ENCODE measurements around the gene MST1. TPM values are rescaled to one million over a fixed set of nuclear protein-coding genes. Genes with fewer than 3 reads are reported as not detected.

The MST1 gene
- total and polyA plus RNA-seq, 2 donors = 5.5 to 11.2 TPM

DNA sequence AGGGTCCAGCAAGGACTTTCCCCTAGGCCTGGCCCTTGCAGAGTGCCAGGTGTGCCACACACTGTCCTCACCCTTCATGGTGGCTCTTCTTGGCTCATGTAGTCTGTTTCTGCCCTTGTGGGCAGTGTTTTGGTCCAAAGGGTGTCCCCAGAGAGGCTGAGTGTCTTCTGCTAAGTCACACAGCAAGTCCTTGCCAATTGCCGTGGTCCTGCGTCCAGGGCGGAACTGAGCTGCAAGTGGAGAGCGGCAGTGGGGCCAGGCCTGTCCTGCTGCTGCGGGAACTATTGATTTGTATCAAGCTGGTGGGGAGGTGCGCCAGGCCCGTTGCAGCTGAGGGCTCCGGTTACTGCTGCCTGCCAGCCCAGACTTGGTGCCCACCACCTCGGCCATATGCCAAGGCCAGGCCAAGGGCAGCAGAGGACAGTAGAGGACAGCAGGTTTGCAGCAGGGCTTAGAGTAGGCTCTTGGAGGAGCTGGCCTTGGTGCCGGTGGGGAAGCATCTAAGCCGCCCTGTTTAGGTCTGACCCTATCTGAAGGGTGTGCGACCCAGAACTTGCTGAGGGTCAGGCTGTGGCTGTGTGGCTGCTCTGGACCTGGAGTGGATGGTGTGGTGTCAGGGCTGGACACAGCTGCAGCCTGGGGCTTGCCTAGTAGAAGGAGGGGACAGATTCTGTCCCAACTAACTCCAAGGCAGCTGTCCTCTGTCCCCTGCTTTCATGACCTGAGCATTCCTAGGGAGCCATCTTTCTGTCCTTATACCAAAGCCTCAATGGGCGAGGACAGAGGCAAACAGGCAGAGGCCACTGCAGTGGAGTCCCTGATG, 25.7 kb upstream of the MST1 start:
- whole genome bisulfite sequencing = 90% methylated on average over 13 of the region's 13 CpGs
- no peak for DNase-seq (ENCODE audit: extremely low spot score)
- H3K27ac ChIP-seq (ENCODE audit: low read depth) = no peak overlapping the region

DNA sequence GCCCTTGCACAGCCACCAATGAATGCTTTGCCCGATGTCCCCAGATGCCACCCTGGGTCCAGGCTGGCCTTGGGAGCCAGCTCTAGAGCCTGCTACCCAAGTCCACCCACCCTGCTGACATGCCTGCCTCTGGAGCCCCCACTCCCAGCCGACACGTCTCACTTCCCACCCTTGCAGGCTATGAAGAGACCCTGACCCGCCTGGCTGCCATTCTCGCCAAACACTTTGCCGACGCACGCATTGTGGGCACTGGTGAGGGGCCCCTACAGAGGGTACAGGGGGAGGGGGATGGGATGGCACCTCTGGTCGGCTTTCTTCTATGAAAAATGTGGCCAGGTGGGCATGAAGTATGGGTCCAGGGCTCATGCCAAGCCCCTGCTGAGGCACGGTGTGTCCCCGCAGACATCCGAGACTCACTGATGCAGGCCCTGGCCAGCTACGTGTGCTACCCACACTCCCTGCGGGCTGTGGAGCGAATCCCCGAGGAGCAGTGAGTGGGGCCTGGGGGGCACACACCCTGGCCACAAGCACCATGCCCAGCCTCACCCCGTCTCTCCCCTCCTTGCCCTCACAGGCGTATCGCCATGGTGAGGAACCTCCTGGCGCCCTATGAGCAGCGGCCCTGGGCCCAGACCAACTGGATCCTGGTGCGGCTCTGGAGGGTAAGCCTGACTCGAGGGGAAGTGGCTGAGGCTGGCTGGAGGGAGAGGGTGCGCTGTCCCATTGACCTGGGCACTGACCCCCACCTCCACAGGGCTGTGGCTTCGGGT, 24.2 kb upstream of the MST1 start:
- no peak for DNase-seq (ENCODE audit: extremely low spot score)
- 93% methylated on average over 25 of the region's 25 CpGs for WGBS
- H3K36me3 ChIP-seq (ENCODE audit: insufficient read depth) = no peaks in the 10 kb centered on the region
- H3K27ac ChIP-seq (ENCODE audit: low read depth) = no peak overlapping the region
- no peak overlapping the region for H3K4me3 ChIP-seq (ENCODE audit: low read depth, low read length)
- no peaks in the 10 kb centered on the region for H3K4me1 ChIP-seq (ENCODE audit: insufficient read depth)

More for the DNA sequence above, 25.7 kb upstream of the MST1 start:
- H3K4me1 ChIP-seq (ENCODE audit: insufficient read depth) = no peaks in the 10 kb centered on the region
- no peaks in the 10 kb centered on the region for H3K36me3 ChIP-seq (ENCODE audit: insufficient read depth)
- no peak overlapping the region for H3K4me3 ChIP-seq (ENCODE audit: low read depth, low read length)

DNA sequence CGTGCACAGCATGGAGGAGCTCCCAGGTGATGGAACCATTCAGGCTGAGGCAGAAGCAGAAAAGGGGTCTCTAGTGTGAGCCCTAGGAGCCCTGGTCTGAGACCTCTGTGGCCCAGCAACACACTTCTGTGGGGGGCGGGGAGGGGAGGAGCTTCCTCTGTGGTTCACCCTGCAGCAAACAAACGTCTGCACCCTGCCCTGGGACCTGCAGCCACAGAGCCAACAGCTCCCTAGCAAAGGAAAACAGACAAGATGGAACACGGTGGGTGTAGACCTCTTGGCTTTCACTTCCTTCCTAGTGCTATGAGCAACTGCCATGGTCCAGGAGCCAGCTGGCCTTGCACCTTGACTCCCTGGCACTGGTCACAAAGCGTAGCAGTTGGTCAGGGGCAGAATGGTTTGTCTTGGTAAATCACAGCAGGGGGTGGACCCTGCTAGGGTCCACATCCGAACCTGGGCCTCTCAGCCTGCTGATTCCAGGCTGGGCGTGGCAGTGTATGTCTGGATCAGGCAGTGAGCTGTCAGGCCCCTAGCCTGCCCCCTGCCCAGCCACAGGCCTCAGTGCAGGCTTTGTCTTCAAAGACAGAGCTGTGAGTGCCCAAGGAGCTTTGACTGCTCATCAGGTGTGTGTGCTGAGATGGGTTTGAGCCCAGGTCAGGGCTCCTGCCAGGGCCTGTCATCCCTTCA, 23.5 kb upstream of the MST1 start:
- 66% methylated on average over 7 of the region's 7 CpGs for WGBS
- no peak for DNase-seq (ENCODE audit: extremely low spot score)
- H3K36me3 ChIP-seq (ENCODE audit: insufficient read depth) = no peaks in the 10 kb centered on the region

DNA sequence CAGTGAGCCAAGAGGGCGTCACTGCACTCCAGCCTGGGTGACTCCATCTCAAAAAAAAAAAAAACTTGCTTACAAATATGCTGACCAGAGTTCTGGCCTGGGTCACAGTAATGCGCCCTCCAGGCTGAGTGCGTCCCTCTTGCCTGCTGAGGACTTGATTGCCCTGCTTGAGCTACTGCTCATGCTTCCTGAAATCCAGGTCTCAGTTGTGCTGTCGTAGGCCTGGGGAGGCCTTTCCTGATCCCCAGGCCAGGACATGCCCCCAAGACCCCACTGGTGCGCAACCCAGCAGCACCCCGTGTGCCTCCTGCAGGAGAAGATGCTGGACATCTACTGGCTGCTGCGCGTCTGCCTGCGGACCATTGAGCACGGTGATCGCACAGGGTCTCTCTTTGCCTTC, 22.9 kb upstream of the MST1 start:
- Histone ChIP-seq H3K27ac (ENCODE audit: low read depth) (no peak overlapping the region), H3K36me3 (ENCODE audit: insufficient read depth) (no peaks in the 10 kb centered on the region), H3K4me1 (ENCODE audit: insufficient read depth) (no peaks in the 10 kb centered on the region), H3K4me3 (ENCODE audit: low read depth, low read length) (no peak overlapping the region)
- 88% methylated on average over 11 of the region's 11 CpGs for WGBS
- no peak for DNase-seq (ENCODE audit: extremely low spot score)

More for the DNA sequence above, 23.5 kb upstream of the MST1 start:
- no peak overlapping the region for H3K4me3 ChIP-seq (ENCODE audit: low read depth, low read length)
- no peak overlapping the region for H3K27ac ChIP-seq (ENCODE audit: low read depth)
- no peaks in the 10 kb centered on the region for H3K4me1 ChIP-seq (ENCODE audit: insufficient read depth)

DNA sequence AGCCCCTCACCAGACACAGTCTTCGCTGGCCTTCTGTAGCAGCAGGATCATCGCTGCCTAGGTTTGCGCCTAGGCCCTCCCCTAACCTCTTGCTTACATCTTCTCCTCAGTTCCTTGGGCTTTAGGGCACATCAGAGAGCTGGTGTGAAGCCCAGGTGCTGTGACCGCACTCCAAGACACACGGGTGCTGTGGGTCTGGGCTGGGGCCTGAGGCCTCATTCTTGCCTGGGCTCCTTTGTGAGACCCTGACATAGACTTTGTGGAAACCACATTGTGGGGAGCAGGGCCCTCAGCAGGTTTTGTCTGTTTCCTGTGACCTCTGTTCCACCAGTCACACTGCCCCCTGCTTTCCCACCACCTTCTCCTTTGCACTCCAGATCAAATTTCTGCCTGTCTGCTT, 22.2 kb upstream of the MST1 start:
- DNase-seq (ENCODE audit: extremely low spot score) = no peak
- Histone ChIP-seq H3K4me1 (ENCODE audit: insufficient read depth) (no peaks in the 10 kb centered on the region), H3K4me3 (ENCODE audit: low read depth, low read length) (no peak overlapping the region), H3K27ac (ENCODE audit: low read depth) (no peak overlapping the region), H3K36me3 (ENCODE audit: insufficient read depth) (no peaks in the 10 kb centered on the region)
- WGBS = 91% methylated on average over 5 of the region's 5 CpGs

DNA sequence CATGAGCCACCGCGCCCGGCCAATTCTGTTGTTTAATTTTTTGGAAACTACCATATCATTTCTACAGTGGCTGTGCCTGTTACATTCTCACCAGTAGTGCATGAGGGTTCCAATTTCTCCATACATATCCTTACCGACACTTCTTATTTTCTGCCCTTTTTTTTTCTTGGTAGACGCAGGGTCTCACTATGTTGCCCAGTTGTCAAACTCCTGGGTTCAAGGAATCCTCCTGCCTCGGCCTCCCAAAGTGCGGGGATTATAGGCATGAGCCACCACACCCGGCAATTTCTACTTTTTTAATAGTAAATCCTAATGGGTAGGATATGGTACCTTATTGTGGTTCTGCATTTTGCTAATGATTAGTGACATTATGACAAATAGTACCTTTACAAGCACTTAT, 20.6 kb upstream of the MST1 start:
- H3K4me3 ChIP-seq (ENCODE audit: low read depth, low read length) = no peak overlapping the region
- DNase-seq (ENCODE audit: extremely low spot score) = no peak
- 90% methylated on average over 8 of the region's 8 CpGs for WGBS
- no peak overlapping the region for H3K27ac ChIP-seq (ENCODE audit: low read depth)
- no peaks in the 10 kb centered on the region for H3K4me1 ChIP-seq (ENCODE audit: insufficient read depth)
- H3K36me3 ChIP-seq (ENCODE audit: insufficient read depth) = no peaks in the 10 kb centered on the region

DNA sequence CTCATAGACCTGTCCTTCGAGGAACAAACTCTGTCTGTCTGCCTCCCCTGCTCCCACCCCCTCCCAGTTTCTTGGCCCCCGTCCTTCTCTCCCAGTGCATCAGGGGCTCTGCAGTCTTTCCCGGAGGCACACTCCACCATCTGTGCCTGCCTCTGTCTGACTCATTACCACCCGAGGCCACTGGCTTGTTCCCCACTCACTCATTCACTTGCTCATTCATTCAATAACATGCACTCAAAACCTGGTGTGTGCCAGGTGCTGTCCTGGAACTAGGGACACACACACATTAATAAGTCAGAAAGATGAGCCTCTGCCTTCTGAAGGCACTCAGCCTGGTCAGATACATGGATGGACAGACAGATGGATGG, 17.8 kb upstream of the MST1 start:
- H3K36me3 ChIP-seq (ENCODE audit: insufficient read depth) = no peaks in the 10 kb centered on the region
- H3K4me1 ChIP-seq (ENCODE audit: insufficient read depth) = no peaks in the 10 kb centered on the region
- DNase-seq (ENCODE audit: extremely low spot score) = no peak
- H3K4me3 ChIP-seq (ENCODE audit: low read depth, low read length) = no peak overlapping the region
- no peak overlapping the region for H3K27ac ChIP-seq (ENCODE audit: low read depth)
- 81% methylated on average over 4 of the region's 4 CpGs for WGBS

DNA sequence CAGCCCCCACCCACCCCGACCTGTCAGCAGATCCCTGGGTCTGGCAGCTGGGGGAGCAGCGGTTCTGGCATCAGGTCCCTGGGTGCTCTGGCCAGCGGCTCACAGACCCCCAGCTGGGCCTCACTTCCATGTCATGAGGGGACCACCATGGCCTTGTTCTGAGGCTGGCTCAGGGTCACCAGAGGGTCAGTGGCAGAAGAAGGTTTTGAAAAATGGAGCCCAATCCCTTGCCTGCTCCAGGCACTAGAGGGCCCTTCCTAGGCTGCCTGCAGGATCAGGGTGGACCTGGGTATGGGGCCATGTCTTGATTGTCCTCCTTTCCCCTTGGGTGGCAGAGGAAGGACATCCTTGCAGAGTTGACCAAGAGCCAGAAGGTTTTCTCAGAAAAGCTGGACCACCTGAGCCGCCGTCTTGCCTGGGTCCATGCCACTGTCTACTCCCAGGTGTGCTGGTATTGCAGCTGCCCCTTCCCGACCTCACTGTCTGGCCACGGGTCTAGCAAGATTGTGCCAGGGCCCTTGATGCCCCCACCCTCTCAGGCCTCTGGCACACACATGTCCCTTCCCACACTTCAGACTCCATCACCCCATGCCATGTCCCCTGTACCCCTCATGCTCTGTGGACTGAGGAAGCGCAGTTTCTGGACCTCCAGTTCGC, 17.3 kb upstream of the MST1 start:
- H3K4me3 ChIP-seq (ENCODE audit: low read depth, low read length) = no peak overlapping the region
- WGBS = 88% methylated on average over 9 of the region's 9 CpGs
- no peak overlapping the region for H3K27ac ChIP-seq (ENCODE audit: low read depth)
- no peak for DNase-seq (ENCODE audit: extremely low spot score)
- H3K36me3 ChIP-seq (ENCODE audit: insufficient read depth) = no peaks in the 10 kb centered on the region
- no peaks in the 10 kb centered on the region for H3K4me1 ChIP-seq (ENCODE audit: insufficient read depth)

DNA sequence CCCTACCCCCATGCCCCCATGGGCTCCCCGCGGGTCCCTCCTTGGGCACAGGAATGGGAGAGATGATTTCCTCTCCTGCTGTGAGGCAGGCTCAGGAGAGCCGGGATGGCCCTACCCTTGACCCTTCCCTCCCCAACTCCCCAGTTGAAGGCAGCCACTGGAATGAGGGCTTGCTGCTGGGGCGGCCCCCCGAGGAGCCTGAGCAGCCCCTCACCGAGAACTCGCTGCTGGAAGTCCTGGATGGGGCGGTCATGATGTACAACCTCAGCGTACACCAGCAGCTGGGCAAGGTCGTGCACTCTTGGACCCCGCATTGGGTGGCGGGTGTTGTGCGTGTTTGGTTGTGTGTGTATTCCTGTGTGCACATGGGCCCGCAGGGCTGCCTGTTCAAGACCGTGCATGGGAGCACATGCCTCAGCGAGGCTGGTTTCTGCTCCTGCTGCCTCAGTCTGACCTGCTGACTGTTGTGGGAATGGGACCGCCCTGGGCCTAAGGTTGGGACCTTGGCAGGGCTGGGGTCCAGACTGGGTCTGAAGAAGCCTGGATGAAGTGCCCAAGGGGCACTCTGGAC, 16.2 kb upstream of the MST1 start:
- DNase-seq (ENCODE audit: extremely low spot score) = no peak
- WGBS = 95% methylated on average over 17 of the region's 17 CpGs
- Histone ChIP-seq H3K27ac (ENCODE audit: low read depth) (no peak overlapping the region), H3K36me3 (ENCODE audit: insufficient read depth) (no peaks in the 10 kb centered on the region), H3K4me1 (ENCODE audit: insufficient read depth) (no peaks in the 10 kb centered on the region), H3K4me3 (ENCODE audit: low read depth, low read length) (no peak overlapping the region)

DNA sequence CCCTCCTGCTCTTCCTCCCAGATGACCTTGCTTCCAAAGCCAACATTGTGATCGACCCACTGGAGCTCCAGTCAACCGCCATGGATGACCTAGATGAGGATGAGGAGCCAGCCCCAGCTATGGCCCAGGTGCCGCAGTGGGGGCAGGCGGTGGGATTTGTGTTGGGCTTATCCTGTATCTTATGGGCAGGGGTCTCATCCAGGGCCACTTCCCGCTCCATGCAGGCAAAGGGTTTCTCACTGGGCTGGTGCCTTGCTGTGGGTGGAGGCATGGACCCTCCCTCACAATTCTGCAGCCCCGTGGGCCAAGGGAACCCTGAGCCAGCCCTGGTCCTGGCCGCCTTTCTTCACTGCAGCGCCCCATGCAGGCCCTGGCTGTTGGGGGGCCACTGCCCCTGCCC, 15.4 kb upstream of the MST1 start:
- H3K4me1 ChIP-seq (ENCODE audit: insufficient read depth) = no peaks in the 10 kb centered on the region
- no peaks in the 10 kb centered on the region for H3K36me3 ChIP-seq (ENCODE audit: insufficient read depth)
- no peak overlapping the region for H3K27ac ChIP-seq (ENCODE audit: low read depth)
- DNase-seq (ENCODE audit: extremely low spot score) = no peak
- WGBS = 94% methylated on average over 8 of the region's 8 CpGs
- H3K4me3 ChIP-seq (ENCODE audit: low read depth, low read length) = no peak overlapping the region

DNA sequence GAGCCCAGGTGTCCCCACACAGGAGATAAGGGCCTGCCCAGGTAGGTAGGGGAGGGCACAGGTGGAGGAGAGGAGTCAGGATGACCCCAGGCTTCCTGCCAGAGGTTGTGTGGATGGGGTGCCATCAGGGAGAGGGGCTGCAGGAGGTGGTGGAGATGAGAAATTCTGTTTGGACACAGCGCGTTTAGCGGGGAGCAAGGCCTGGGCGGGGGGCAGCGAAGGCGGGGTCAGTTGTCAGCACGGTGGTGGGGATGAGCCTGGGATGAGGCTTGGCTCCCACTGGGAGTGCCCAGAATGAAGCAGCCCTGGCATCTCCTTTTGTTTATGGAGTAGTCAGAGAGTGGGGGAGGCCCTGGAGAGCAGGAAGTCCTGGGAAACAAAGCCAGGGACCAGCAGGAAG, 14.7 kb upstream of the MST1 start:
- no peaks in the 10 kb centered on the region for H3K4me1 ChIP-seq (ENCODE audit: insufficient read depth)
- H3K4me3 ChIP-seq (ENCODE audit: low read depth, low read length) = no peak overlapping the region
- H3K27ac ChIP-seq (ENCODE audit: low read depth) = no peak overlapping the region
- 91% methylated on average over 7 of the region's 7 CpGs for WGBS
- no peaks in the 10 kb centered on the region for H3K36me3 ChIP-seq (ENCODE audit: insufficient read depth)
- no peak for DNase-seq (ENCODE audit: extremely low spot score)

DNA sequence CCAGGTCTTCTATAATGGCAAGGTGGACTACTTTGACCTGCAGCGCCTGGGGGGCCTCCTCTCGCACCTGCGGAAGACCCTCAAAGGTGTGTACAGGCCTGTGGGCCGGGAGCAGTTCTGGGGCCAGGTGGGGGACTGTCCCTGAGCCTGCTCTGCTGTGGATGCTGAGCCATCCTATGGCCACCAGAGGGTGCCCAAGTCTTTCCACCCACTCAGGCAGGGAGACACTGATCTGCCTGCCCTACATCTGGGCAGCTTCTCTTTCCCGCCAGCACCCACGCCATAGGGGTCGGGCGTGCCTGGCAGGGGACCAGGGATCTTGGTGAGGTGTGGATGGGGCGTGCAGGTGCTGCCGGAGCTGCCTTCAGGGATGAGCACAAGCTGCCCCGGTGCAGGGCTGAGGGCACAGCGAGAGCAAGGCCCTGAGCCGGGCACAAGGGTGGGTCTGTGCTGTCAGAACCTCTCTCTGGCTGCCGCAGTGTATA, 14.2 kb upstream of the MST1 start:
- no peaks in the 10 kb centered on the region for H3K36me3 ChIP-seq (ENCODE audit: insufficient read depth)
- no peak overlapping the region for H3K4me3 ChIP-seq (ENCODE audit: low read depth, low read length)
- WGBS = 57% methylated on average over 14 of the region's 14 CpGs
- no peak overlapping the region for H3K27ac ChIP-seq (ENCODE audit: low read depth)
- no peaks in the 10 kb centered on the region for H3K4me1 ChIP-seq (ENCODE audit: insufficient read depth)
- no peak for DNase-seq (ENCODE audit: extremely low spot score)

DNA sequence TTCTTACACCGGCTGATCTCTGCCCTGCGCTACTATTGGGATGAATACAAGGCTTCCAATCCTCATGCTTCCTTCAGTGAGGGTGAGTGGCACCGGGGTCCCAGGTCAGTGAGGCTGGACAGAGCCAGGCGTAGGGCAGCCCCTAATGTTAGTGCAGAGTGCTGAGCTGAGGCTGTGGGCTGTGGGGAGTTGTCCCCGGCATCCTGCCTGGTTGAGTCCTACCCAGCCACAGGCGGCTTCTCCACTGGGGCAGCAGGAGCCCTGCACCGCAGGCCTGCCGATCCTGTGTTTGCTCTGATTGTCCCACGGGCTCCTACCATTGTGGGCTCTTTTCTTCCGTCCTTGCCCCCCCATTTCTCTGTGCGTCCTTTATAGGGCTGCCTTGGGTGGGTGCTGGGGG, 13.4 kb upstream of the MST1 start:
- no peaks in the 10 kb centered on the region for H3K36me3 ChIP-seq (ENCODE audit: insufficient read depth)
- H3K27ac ChIP-seq (ENCODE audit: low read depth) = no peak overlapping the region
- H3K4me1 ChIP-seq (ENCODE audit: insufficient read depth) = no peaks in the 10 kb centered on the region
- WGBS = 95% methylated on average over 11 of the region's 11 CpGs
- H3K4me3 ChIP-seq (ENCODE audit: low read depth, low read length) = no peak overlapping the region
- no peak for DNase-seq (ENCODE audit: extremely low spot score)
